Measurements from ENCODE around the gene GRM8. TPM values are rescaled to one million over a fixed set of nuclear protein-coding genes. Genes with fewer than 3 reads are reported as not detected.

The GRM8 gene
- total RNA-seq, 2 experiments from 2014 or later: not detected

- Histone ChIP-seq H3K9me2 (ENCODE audit: insufficient read depth, low read length) (no peaks in the 10 kb centered on the region), H4K20me1 (ENCODE audit: insufficient read depth, low read length) (no peaks in the 10 kb centered on the region), H3K36me3 (ENCODE audit: insufficient read depth, low read length) (no peaks in the 10 kb centered on the region), H3K27ac (ENCODE audit: low read depth, low read length, poor library complexity, severe bottlenecking) (no peak overlapping the region), H3K4me3 (ENCODE audit: low read depth, low read length, poor library complexity, severe bottlenecking) (no peak overlapping the region), H3K4me2 (ENCODE audit: low read length) (no peak overlapping the region), H3K9me3 (ENCODE audit: low read length) (no peaks in the 10 kb centered on the region), H3K79me2 (ENCODE audit: insufficient read depth, low read depth, low read length) (no peaks in the 10 kb centered on the region), H2AFZ (ENCODE audit: low read length) (no peak overlapping the region), H3K4me1 (ENCODE audit: insufficient read depth, low read length, poor library complexity, severe bottlenecking) (no peaks in the 10 kb centered on the region)
- TF ChIP-seq EZH2phosphoT487 (IDR thresholded peaks at IDR 0.05; ENCODE audit: borderline replicate concordance, low read depth, low read length): no peak
- TF ChIP-seq CTCF (conservative IDR thresholded peaks at IDR 0.05; ENCODE audit: low read length): no peak
- CTCF ChIA-PET (ENCODE audit: unreplicated experiment): no interaction called here
- no TSS peak for BruUV-seq (replicated peaks)
- intact Hi-C loops (cut with micrococcal nuclease; ENCODE audit: unreplicated experiment): no loop called here
- POLR2A ChIA-PET: no interaction called here
- no peak for DNase-seq (ENCODE audit: low spot score)
These were observed 3.4 kb upstream of the GRM8 start for GRCh38 chr7:127256041-127256725.

GRCh38 chr7:127254163-127254684, 1.5 kb upstream of the GRM8 start:
- Histone ChIP-seq H3K4me2 (ENCODE audit: low read length) (peak overlapping the region; percentile 93), H3K4me1 (ENCODE audit: insufficient read depth, low read length, poor library complexity, severe bottlenecking) (no peaks in the 10 kb centered on the region), H3K36me3 (ENCODE audit: insufficient read depth, low read length) (no peaks in the 10 kb centered on the region), H4K20me1 (ENCODE audit: insufficient read depth, low read length) (no peaks in the 10 kb centered on the region), H2AFZ (ENCODE audit: low read length) (peak overlapping the region; percentile 97; the same call in 1 of the 2 replicates), H3K4me3 (ENCODE audit: low read depth, low read length, poor library complexity, severe bottlenecking) (peak overlapping the region; percentile 68), H3K9me2 (ENCODE audit: insufficient read depth, low read length) (no peaks in the 10 kb centered on the region), H3K27ac (ENCODE audit: low read depth, low read length, poor library complexity, severe bottlenecking) (no peak overlapping the region), H3K9me3 (ENCODE audit: low read length) (no peaks in the 10 kb centered on the region), H3K79me2 (ENCODE audit: insufficient read depth, low read depth, low read length) (no peaks in the 10 kb centered on the region)
- intact Hi-C loops (cut with micrococcal nuclease; ENCODE audit: unreplicated experiment): loop anchor here (5.0 kb wide), 1 partner anchor 452 kb away; no protein-coding TSS in a partner anchor
- TF ChIP-seq EZH2phosphoT487 (IDR thresholded peaks at IDR 0.05; ENCODE audit: borderline replicate concordance, low read depth, low read length) (no peak), CTCF (conservative IDR thresholded peaks at IDR 0.05; ENCODE audit: low read length) (peak; percentile 43)
- ChIA-PET CTCF (ENCODE audit: unreplicated experiment) (interaction anchor here (0.6 kb wide), 1 partner anchor 165 kb away, joined by 3 read pairs; no protein-coding TSS in a partner anchor), POLR2A (no interaction called here)
- DNase-seq (ENCODE audit: low spot score): no peak
- BruUV-seq (replicated peaks): no TSS peak
